Cardiac muscle cell (in vitro differentiated cells and primary cell): Measurements from ENCODE around the gene CRADD. TPM values are rescaled to one million over a fixed set of nuclear protein-coding genes. Genes with fewer than 3 reads are reported as not detected.
"Not testable (repeated sequence)": the region's sequence is repeated elsewhere in the genome, so short reads cannot be mapped to it uniquely, and the experiment has no call there.

ENCODE experiments used
- DNase-seq, 2 donors: peaks; one replicate each; pipeline versions ENCODE4 v3.0.0 to v3.0.0-alpha.2; 2010 to 2017; ENCODE audit warnings: low read depth in 1 of 2, low spot score in 1 of 2
- H3K27ac ChIP-seq: fragments of 200-600 bp; sonication (generic); 2 replicates; pipeline ENCODE4 v1.5.1; 2016
- H3K27me3 ChIP-seq: fragments of 200-600 bp; sonication (generic); 2 replicates; pipeline ENCODE4 v1.6.0; 2016; ENCODE audit warnings: control low read depth
- H3K36me3 ChIP-seq: fragments of 200-600 bp; sonication (generic); 2 replicates; pipeline ENCODE4 v1.5.1; 2016; ENCODE audit warnings: control low read depth
- H3K4me1 ChIP-seq: fragments of 200-600 bp; sonication (generic); 2 replicates; pipeline ENCODE4 v1.8.1; 2017; ENCODE audit warnings: low read depth, mild to moderate bottlenecking, mixed run types
- H3K4me3 ChIP-seq: fragments of 200-600 bp; sonication (generic); 2 replicates; pipeline ENCODE4 v1.5.1; 2016; ENCODE audit warnings: mild to moderate bottlenecking
- H3K9me3 ChIP-seq: fragments of 200-600 bp; sonication (generic); 2 replicates; pipeline ENCODE4 v1.5.1; 2017; ENCODE audit warnings: low read depth, mild to moderate bottlenecking, control low read depth
- CTCF ChIP-seq: IDR thresholded peaks from 2 replicates; pipeline ENCODE4 v1.5.1; 2012; ENCODE audit warnings: low read depth, mild to moderate bottlenecking, low read length
- polyA plus RNA-seq: library from polyadenylated mRNA; unstranded; fragments of >200 nt; fragmentation: Nextera tagmentation; extraction: Ambion mirVana; gene quantifications from 2 replicates; pipeline ENCODE4 v1.2.1, GENCODE V29; 2016
- total RNA-seq: library from RNA; depleted of rRNA; stranded (reverse); fragments of >200 nt; gene quantifications from 2 replicates; pipeline ENCODE4 v1.2.3, GENCODE V29; 2016

The CRADD gene
- total and polyA plus RNA-seq, 2 experiments from 2014 or later, result 13.8 to 37.9 TPM

GRCh38 chr12:93638954-93639353, 38.2 kb upstream of the CRADD start:
- Histone ChIP-seq H3K9me3 (no peaks in the 10 kb centered on the region), H3K27me3 (no peaks in the 10 kb centered on the region), H3K27ac (no peak overlapping the region), H3K4me3 (no peak overlapping the region), H3K36me3 (no peaks in the 10 kb centered on the region), H3K4me1 (no peaks in the 10 kb centered on the region)
- DNase-seq, result peak in 1 of 2 donors; percentile 63
- TF ChIP-seq CTCF, result no peak

GRCh38 chr12:93639406-93639805, 37.8 kb upstream of the CRADD start:
- Histone ChIP-seq H3K27ac (no peak overlapping the region), H3K4me1 (no peaks in the 10 kb centered on the region), H3K27me3 (no peaks in the 10 kb centered on the region), H3K9me3 (no peaks in the 10 kb centered on the region), H3K36me3 (no peaks in the 10 kb centered on the region), H3K4me3 (no peak overlapping the region)
- TF ChIP-seq CTCF, result no peak
- DNase-seq, result no peak

- not testable (repeated sequence) for H3K27me3 ChIP-seq, H3K36me3 ChIP-seq, H3K4me1 ChIP-seq, H3K4me3 ChIP-seq, DNase-seq, H3K27ac ChIP-seq, H3K9me3 ChIP-seq
Observed at GRCh38 chr12:93641380-93641779, 35.8 kb upstream of the CRADD start.

- Histone ChIP-seq H3K9me3 (no peaks in the 10 kb centered on the region), H3K4me3 (no peak overlapping the region), H3K4me1 (no peaks in the 10 kb centered on the region), H3K36me3 (no peaks in the 10 kb centered on the region), H3K27me3 (no peaks in the 10 kb centered on the region), H3K27ac (no peak overlapping the region)
- no peak for DNase-seq
- TF ChIP-seq CTCF, result no peak
Observed at GRCh38 chr12:93642751-93643150, 34.4 kb upstream of the CRADD start.

GRCh38 chr12:93645702-93646101, 31.5 kb upstream of the CRADD start:
- peak in 1 of 2 donors; percentile 32 for DNase-seq
- no peak overlapping the region for H3K4me3 ChIP-seq
- H3K27me3 ChIP-seq, result no peaks in the 10 kb centered on the region
- no peak for TF ChIP-seq CTCF
- no peaks in the 10 kb centered on the region for H3K4me1 ChIP-seq
- no peaks in the 10 kb centered on the region for H3K9me3 ChIP-seq
- H3K36me3 ChIP-seq, result no peaks in the 10 kb centered on the region
- H3K27ac ChIP-seq, result no peak overlapping the region

- Histone ChIP-seq H3K27me3 (no peaks in the 10 kb centered on the region), H3K4me3 (no peak overlapping the region), H3K9me3 (no peaks in the 10 kb centered on the region), H3K4me1 (no peaks in the 10 kb centered on the region), H3K27ac (no peak overlapping the region), H3K36me3 (no peaks in the 10 kb centered on the region)
- no peak for DNase-seq
- no peak for TF ChIP-seq CTCF
Observed at GRCh38 chr12:93650626-93651025, 26.5 kb upstream of the CRADD start.
